HCT116 (cell line): ENCODE data around the gene GIGYF1.

Experiments used
- CEBPB ChIP-seq: IDR thresholded peaks from 2 replicates; pipeline ENCODE4 v1.6.1; 2012; ENCODE audit warnings: low read depth
- EGR1 ChIP-seq: IDR thresholded peaks from 2 replicates; pipeline ENCODE4 v1.6.1; 2012; ENCODE audit warnings: low read depth
- EZH2 ChIP-seq: fragments of 200-600 bp; sonication (generic); IDR thresholded peaks from 2 replicates; pipeline ENCODE4 v1.6.1; 2017; ENCODE audit warnings: antibody characterized with exemption, mixed run types
- JUND ChIP-seq: IDR thresholded peaks from 2 replicates; pipeline ENCODE4 v1.6.1; 2012
- POLR2A ChIP-seq: IDR thresholded peaks from 2 replicates; pipeline ENCODE4 v1.7.0; 2011; ENCODE audit warnings: borderline replicate concordance; ENCODE audit not compliant: insufficient read depth, insufficient read length; ENCODE audit errors: extremely low read depth
- POLR2AphosphoS5 ChIP-seq: IDR thresholded peaks from 2 replicates; pipeline ENCODE4 v1.6.1; 2011; ENCODE audit warnings: mild to moderate bottlenecking, low read depth, low read length, moderate library complexity
- RAD21 ChIP-seq: IDR thresholded peaks from 2 replicates; pipeline ENCODE4 v1.6.1; 2012; ENCODE audit warnings: low read depth, mild to moderate bottlenecking
- SIN3A ChIP-seq: IDR thresholded peaks from 2 replicates; pipeline ENCODE4 v1.6.1; 2012; ENCODE audit warnings: low read depth
- SP1 ChIP-seq: IDR thresholded peaks from 2 replicates; pipeline ENCODE4 v1.6.1; 2012; ENCODE audit warnings: low read depth
- TF ChIP-seq, protein P1 (sequence below): IDR thresholded peaks from 2 replicates; pipeline ENCODE4 v1.6.1; 2012
- TF ChIP-seq, protein P2 (sequence below), 3 experiments: fragments of 200-600 bp in 1 of 3; sonication (generic) in 1 of 3; IDR thresholded peaks in 2 of 3; conservative IDR thresholded peaks in 1 of 3; 2 replicates each; pipeline ENCODE4 v1.5.1; 2012 to 2017; ENCODE audit warnings: low read depth in 2 of 3, low read length in 2 of 3, antibody characterized with exemption in 1 of 3, borderline replicate concordance in 1 of 3, control low read depth in 1 of 3, mild to moderate bottlenecking in 1 of 3, mixed read lengths in 1 of 3, mixed run types in 1 of 3, moderate library complexity in 1 of 3; ENCODE audit not compliant: insufficient read depth in 1 of 3
- TF ChIP-seq, protein P3 (sequence below): IDR thresholded peaks from 2 replicates; pipeline ENCODE4 v1.6.1; 2011; ENCODE audit warnings: mild to moderate bottlenecking, low read length, moderate library complexity; ENCODE audit not compliant: insufficient replicate concordance; ENCODE audit errors: extremely low read depth

DNA sequence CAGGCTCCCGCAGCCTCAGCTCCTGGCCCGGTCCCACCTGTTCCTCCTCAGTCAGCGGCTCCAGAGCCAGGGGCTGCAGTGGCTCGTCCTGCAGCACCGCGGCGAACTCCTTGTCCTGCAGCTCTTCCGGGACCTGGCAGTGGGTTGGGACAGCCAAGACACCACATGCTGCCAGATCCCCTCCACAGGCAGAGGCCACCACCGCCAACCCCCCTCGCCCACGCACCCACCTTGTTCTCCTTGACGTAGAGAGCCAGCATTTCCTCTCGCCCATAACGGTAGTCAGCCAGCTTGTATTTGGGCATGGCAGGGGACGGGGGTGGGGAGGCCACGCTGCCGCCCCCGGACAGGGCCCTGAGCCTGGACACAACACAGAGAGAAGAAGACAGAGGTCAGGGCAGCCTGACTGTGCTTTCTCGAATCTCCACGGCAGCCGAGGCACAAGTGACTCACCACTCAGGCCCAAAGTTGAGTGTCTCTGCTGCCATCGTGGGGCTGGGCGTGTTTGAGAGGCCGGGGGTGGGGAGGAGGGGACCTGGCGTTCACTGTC lies 6.2 kb downstream of the GIGYF1 start:
- TF ChIP-seq CEBPB (no peak), POLR2A (no peak), SP1 (no peak), EGR1 (no peak), POLR2AphosphoS5 (no peak), EZH2 (no peak), JUND (no peak), RAD21 (no peak), SIN3A (no peak)
- TF ChIP-seq, protein P1, sequence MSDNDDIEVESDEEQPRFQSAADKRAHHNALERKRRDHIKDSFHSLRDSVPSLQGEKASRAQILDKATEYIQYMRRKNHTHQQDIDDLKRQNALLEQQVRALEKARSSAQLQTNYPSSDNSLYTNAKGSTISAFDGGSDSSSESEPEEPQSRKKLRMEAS, result no peak
- TF ChIP-seq, protein P2, sequence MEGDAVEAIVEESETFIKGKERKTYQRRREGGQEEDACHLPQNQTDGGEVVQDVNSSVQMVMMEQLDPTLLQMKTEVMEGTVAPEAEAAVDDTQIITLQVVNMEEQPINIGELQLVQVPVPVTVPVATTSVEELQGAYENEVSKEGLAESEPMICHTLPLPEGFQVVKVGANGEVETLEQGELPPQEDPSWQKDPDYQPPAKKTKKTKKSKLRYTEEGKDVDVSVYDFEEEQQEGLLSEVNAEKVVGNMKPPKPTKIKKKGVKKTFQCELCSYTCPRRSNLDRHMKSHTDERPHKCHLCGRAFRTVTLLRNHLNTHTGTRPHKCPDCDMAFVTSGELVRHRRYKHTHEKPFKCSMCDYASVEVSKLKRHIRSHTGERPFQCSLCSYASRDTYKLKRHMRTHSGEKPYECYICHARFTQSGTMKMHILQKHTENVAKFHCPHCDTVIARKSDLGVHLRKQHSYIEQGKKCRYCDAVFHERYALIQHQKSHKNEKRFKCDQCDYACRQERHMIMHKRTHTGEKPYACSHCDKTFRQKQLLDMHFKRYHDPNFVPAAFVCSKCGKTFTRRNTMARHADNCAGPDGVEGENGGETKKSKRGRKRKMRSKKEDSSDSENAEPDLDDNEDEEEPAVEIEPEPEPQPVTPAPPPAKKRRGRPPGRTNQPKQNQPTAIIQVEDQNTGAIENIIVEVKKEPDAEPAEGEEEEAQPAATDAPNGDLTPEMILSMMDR (IDR thresholded peaks at IDR 0.05 in 2 of 3, conservative IDR thresholded peaks at IDR 0.05 in 1 of 3; ENCODE audit: borderline replicate concordance in 1 of 3, insufficient read depth in 1 of 3, low read depth in 2 of 3, low read length in 2 of 3), result no peak
- TF ChIP-seq, protein P3, sequence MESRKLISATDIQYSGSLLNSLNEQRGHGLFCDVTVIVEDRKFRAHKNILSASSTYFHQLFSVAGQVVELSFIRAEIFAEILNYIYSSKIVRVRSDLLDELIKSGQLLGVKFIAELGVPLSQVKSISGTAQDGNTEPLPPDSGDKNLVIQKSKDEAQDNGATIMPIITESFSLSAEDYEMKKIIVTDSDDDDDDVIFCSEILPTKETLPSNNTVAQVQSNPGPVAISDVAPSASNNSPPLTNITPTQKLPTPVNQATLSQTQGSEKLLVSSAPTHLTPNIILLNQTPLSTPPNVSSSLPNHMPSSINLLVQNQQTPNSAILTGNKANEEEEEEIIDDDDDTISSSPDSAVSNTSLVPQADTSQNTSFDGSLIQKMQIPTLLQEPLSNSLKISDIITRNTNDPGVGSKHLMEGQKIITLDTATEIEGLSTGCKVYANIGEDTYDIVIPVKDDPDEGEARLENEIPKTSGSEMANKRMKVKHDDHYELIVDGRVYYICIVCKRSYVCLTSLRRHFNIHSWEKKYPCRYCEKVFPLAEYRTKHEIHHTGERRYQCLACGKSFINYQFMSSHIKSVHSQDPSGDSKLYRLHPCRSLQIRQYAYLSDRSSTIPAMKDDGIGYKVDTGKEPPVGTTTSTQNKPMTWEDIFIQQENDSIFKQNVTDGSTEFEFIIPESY, result no peak
